Mucosa of stomach (tissue), 1 donor: ENCODE results near the gene CHD5.

Experiments used
- H3K27me3 ChIP-seq: one replicate; pipeline ENCODE4 v1.7.0; 2013; ENCODE audit warnings: mild to moderate bottlenecking, low read length; ENCODE audit not compliant: control insufficient read depth, insufficient read depth
- H3K36me3 ChIP-seq: one replicate; pipeline ENCODE4 v1.7.0; 2013; ENCODE audit warnings: low read length; ENCODE audit not compliant: control insufficient read depth, insufficient read depth
- H3K4me1 ChIP-seq: one replicate; pipeline ENCODE4 v1.7.0; 2013; ENCODE audit warnings: mild to moderate bottlenecking, low read length; ENCODE audit not compliant: control insufficient read depth, insufficient read depth
- H3K4me3 ChIP-seq: one replicate; pipeline ENCODE4 v1.7.0; 2013; ENCODE audit warnings: low read length
- H3K9ac ChIP-seq: one replicate; pipeline ENCODE4 v1.7.0; 2013; ENCODE audit warnings: mild to moderate bottlenecking, low read length, moderate library complexity
- H3K9me3 ChIP-seq: one replicate; pipeline ENCODE4 v1.7.0; 2013; ENCODE audit warnings: mild to moderate bottlenecking, low read length, moderate library complexity; ENCODE audit not compliant: control insufficient read depth
- donor health status: Pancreatic carcinoma.

CHD5 gene

DNA sequence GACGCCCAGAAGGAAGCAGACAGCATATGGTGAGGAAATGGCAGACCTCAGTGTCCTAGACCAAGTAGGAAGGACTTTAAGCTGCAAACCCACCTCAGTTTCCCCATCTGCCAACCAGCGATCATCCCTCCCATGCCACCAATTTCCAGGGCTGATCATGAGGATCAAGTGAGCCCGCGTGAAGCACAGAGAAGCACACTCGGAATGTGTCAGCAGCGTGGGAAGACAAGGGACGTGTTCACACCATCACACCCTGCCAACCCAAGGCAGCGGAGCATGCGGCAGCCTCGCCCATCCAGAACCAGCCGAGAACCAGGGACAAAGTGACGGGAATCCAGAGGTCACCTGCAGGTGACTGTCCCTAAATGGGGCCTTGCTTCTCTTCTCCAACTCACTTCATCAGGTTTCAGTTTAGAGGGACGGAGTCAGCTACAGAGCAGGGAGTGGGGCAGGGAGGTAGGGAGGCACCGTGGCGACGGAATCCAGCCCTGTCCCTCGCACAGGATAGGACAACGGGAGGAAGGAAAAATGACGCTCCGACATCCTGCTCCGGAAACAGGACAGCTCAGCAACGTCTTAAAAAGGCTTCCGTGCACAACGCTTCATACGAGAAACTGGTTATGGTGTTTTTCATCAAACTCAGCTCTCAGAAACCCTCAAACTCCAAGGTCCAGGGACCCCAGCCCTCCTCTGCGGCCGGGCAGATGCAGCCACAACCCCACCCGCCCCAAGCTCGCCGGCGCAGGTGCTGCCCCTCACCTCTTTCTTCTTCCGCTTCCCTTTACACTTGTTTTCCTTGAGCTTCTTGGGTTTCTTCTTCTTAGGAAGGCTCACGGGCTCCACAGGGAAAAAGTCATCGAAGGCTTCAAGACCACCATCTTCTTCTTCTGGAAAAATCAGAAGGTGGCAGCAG lies 12.5 kb downstream of the CHD5 start:
- Histone ChIP-seq H3K9me3 (no peaks in the 10 kb centered on the region), H3K27me3 (peaks cover 10% of the 10 kb centered on the region), H3K4me3 (no peak overlapping the region), H3K9ac (no peak overlapping the region), H3K4me1 (no peaks in the 10 kb centered on the region), H3K36me3 (no peaks in the 10 kb centered on the region)

DNA sequence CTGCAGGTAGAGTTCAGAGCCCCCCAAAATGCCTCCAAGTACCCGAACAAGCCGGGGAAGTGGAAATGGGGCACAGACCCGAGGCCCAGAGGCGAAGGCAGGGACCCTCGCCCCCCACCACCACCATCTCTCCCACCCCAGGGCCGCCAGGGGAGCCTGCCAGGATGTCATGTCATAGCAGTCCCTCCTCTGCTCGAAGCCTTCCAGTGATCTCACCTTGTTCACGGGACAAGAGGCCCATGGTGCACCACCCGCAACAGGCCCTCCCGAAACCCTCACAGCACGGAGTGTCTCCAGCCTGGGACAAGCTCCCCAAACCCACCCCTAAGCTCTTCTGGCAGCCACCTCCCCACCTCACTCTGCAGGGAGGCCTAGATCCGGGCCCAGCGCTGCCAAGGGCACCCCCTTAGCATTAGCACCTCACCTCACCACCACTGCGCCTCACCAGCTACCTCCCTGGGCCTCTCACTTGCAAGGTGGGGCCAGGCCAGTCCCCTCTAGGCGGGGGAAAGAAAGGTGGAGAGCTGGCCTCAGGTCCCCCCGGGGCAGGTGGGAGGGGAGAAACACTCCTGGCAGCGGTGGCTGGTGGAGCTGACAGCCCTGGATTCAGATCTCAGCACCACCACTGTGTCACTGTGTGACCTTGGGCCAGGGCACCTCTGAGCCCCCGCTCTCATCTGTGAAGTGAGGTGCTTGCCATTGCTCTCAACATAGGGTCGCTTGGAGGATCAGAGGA lies 13.3 kb downstream of the CHD5 start:
- Histone ChIP-seq H3K9me3 (no peaks in the 10 kb centered on the region), H3K4me1 (no peaks in the 10 kb centered on the region), H3K36me3 (no peaks in the 10 kb centered on the region), H3K9ac (no peak overlapping the region), H3K4me3 (no peak overlapping the region), H3K27me3 (peaks cover 10% of the 10 kb centered on the region)

DNA sequence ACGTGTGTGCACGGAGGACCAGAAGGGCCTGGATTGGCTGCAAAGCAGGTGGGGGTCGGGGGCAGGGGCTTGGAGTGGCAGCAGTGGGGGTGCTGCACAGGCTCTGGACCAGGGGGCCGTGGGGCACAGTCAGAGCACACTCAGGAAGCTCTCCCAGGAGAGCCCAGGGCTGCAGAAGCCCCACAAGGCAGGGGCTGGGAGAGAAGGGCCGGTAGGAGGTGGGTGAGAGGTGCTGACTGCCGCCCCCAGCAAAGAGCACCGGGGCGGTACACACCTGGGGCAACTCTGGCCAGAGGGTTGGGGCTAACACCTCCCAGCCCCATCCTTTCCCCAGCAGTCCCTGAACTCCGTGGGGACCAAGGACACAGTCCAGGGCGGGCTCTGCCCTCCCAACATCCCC lies 13.9 kb downstream of the CHD5 start:
- Histone ChIP-seq H3K9me3 (no peaks in the 10 kb centered on the region), H3K4me3 (no peak overlapping the region), H3K27me3 (peaks cover 12% of the 10 kb centered on the region), H3K9ac (no peak overlapping the region), H3K36me3 (no peaks in the 10 kb centered on the region), H3K4me1 (no peaks in the 10 kb centered on the region)

DNA sequence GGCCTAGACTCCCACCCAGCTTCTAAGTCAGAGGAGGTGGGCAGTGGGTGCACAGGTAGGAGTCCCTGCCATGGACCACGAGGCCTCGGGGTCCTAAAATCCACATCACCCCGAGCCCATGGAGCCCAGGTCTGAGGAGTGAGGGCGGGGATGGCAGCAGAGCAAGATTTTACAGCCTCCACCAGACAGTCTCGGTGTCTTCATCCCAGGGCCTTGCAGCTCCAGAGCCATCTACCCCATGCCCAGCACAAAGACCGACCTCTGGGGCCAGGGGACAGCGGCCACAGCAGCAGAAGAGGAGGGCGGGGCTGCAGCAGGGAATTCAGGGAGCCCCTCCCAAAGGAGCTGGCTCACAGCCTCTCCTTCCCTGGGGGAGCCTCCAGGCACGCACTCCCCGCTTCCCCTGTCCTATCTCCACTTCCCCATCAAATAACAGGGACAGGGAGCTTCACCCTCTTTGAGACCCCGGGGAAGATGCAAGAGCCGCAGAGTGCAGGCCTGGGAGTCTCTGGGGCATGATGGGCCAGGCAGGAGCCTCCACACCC lies 14.6 kb downstream of the CHD5 start:
- no peak overlapping the region for H3K9ac ChIP-seq
- H3K27me3 ChIP-seq, result peaks cover 13% of the 10 kb centered on the region
- H3K36me3 ChIP-seq, result no peaks in the 10 kb centered on the region
- H3K4me1 ChIP-seq, result no peaks in the 10 kb centered on the region
- no peaks in the 10 kb centered on the region for H3K9me3 ChIP-seq
- no peak overlapping the region for H3K4me3 ChIP-seq

DNA sequence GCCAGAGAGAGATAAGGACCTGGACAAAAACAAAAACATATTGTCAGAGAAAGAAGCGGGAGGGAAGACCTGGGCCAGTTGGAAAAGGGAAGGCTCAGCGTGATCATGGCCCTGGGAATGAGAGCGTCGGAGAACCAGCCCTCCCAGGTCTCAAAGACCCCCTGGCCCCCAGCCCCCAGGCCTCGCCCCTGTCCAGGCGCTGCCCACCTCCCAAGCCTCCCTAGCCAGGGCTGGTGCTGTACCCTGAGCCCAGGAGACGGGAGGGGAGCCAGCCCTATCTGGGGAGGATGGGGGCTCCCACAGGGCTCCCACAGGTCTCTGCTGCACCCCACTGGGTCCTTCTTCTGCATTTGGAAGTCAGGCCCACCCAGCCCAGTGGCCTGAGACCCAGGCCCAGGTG lies 15.1 kb downstream of the CHD5 start:
- Histone ChIP-seq H3K9me3 (no peaks in the 10 kb centered on the region), H3K9ac (no peak overlapping the region), H3K4me1 (no peaks in the 10 kb centered on the region), H3K4me3 (no peak overlapping the region), H3K27me3 (peaks cover 13% of the 10 kb centered on the region), H3K36me3 (no peaks in the 10 kb centered on the region)

DNA sequence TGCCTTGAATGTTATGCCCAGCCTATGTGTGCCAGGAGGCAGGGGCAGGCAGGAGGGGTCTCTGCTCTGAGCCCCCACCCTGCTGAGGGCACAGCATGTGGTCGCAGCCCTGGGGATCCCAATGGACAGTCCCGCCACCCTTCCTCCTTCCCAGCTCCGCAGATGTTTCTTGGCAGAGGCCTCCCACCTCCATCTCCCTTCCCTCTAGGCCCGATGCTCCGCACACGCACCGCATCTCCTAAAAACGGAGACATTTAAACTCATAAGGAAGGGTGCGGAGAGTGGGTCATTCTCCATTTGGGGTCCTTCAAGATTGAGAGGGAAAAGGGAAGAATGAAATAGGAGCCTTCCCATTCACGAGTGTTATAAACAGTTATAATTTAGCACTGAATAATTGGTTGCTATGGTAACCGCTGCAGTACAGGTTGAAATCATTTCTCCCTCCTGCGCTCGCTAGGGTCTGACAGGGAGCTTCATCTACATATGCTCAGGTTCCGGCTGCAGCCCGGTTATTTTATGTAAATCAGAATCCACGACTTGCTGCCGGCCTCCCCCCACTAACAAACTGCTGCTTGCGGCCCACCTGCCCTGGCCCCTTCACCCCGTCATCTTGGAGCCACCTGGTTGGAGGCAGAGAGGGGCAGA lies 16.0 kb downstream of the CHD5 start:
- H3K4me3 ChIP-seq, result no peak overlapping the region
- H3K27me3 ChIP-seq, result peaks cover 15% of the 10 kb centered on the region
- no peaks in the 10 kb centered on the region for H3K36me3 ChIP-seq
- H3K9ac ChIP-seq, result no peak overlapping the region
- H3K4me1 ChIP-seq, result no peaks in the 10 kb centered on the region
- H3K9me3 ChIP-seq, result no peaks in the 10 kb centered on the region

DNA sequence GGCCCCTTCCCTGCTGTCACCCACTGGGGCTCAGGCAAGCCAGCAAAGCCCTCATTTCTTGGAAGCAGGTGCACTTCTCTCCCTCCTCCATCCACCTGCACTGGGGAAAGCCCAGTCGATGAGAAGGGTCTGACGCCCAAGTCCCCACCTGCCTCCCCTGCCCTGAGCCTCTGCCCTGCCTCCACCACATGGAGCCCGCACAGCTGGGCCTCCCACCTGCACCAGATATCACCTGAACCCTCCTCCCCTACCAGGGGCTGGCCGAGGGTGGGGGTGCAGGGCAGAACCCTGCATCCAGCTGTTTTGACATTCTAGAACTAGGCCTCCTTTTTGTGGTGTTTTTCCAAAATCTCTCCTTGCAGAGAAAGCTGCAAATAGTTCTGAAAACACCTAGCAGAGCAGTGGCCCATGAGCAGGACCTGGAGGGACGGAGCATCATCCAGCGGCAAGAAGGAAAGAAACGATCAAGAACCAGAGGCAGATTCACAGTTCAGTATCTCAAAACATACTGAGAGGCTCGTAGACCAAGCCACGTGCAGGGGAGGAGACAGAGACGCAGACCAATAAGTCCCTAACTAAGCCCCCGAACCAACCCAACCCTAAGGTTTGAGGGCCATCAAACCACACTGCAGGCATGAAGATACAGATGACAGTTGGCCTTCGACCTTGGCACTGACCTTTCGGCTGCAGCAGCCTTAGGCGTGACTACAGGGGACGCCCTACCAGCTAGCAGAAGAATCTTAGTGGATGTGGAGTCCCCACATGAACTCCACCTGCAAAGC lies 16.7 kb downstream of the CHD5 start:
- Histone ChIP-seq H3K9me3 (no peaks in the 10 kb centered on the region), H3K4me1 (no peaks in the 10 kb centered on the region), H3K27me3 (peaks cover 15% of the 10 kb centered on the region), H3K4me3 (no peak overlapping the region), H3K9ac (no peak overlapping the region), H3K36me3 (no peaks in the 10 kb centered on the region)

DNA sequence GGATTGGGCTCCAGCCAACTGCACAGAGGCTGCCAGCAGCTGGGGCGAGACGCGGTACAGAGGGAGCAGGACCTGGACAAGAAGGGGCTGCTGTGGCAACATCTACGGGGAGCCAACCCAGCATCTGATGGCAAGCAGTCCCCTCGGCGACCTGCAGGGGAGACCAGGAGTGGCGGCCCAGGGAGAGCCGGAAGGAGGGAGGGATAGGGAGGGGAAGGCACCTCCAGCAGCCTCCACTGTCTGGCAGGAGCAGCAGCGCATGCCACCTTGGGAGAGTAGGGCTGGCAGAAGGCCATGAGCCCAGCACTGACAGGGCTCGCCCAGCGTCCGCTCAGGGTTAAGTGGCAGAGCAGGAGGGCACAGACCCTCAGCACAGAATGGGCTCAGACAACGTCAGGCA lies 17.3 kb downstream of the CHD5 start:
- Histone ChIP-seq H3K4me3 (no peak overlapping the region), H3K27me3 (peaks cover 15% of the 10 kb centered on the region), H3K36me3 (no peaks in the 10 kb centered on the region), H3K9ac (no peak overlapping the region), H3K9me3 (no peaks in the 10 kb centered on the region), H3K4me1 (no peaks in the 10 kb centered on the region)

DNA sequence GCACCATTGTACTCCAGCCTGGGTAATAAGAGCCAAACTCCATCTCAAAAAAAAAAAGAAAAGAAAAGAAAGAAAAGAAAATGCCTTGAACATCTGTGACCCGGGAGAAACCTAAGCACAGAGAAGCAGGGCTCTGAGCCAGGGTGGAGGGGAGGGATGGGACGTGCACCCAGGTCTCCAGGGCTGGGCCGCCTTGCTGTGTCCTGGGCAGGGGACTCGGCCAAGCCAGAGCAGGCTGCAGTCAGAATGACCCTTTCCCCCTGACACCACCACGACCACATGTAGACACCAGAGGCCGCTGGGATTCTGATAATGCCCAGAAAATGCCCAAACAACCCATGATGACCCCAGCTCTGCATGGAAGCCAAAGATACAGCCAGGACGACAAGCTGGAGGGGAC lies 17.8 kb downstream of the CHD5 start:
- H3K9me3 ChIP-seq, result no peaks in the 10 kb centered on the region
- no peaks in the 10 kb centered on the region for H3K36me3 ChIP-seq
- H3K4me1 ChIP-seq, result peaks cover 2% of the 10 kb centered on the region
- H3K4me3 ChIP-seq, result no peak overlapping the region
- no peak overlapping the region for H3K9ac ChIP-seq
- H3K27me3 ChIP-seq, result peaks cover 15% of the 10 kb centered on the region

DNA sequence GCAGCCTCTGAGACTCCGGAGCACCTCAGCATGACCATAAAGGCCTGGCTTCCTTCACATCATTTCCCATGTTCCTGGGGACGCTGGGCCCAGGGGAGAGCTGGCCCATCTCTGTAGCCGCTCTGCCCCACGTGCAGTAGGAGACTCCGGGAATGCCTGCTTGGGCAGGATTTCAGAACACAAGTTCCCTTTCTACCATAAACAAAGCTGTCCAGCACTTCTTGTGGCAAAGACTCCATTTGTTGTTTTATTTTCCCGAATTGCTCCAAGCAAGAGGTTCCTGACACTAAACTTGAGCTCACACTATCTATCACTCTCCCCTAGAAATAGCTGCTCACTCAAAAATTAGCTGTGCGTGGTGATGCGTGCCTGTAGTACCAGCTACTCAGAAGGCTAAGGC lies 21.9 kb downstream of the CHD5 start:
- H3K36me3 ChIP-seq, result no peaks in the 10 kb centered on the region
- H3K27me3 ChIP-seq, result peaks cover 8% of the 10 kb centered on the region
- peaks cover 7% of the 10 kb centered on the region for H3K4me1 ChIP-seq
- no peak overlapping the region for H3K4me3 ChIP-seq
- no peak overlapping the region for H3K9ac ChIP-seq
- no peaks in the 10 kb centered on the region for H3K9me3 ChIP-seq

DNA sequence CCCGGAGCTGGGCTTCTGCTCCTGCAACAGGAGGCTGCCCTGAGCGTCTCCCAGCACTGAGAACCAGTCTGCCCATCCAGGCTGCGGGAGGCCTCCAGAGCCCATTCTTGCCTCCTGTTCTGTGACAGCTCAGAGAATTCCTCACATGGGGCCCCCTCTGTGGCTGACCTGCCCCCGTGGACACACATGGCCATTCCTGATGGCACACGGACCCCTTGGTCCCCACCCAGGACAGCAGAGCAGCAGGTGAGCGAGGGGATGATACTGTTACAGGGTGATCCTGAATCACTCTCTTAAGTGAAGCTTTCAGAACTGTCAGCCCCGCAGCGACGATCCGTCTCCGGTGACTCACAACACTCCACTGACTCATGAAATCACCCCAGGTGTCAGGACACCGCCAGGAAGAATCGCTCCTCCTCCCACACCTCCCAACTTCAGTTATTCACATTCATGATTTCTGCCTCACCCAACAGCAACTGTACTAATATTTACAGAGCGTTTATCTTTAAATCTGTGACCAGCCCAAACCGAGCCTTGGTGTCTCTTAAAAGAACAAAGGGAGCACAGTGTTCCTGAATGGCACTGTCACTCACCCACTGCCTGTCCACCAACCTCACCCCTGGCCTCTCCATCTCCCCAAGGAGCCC lies 22.5 kb downstream of the CHD5 start:
- H3K9ac ChIP-seq, result no peak overlapping the region
- H3K27me3 ChIP-seq, result peaks cover 8% of the 10 kb centered on the region
- H3K36me3 ChIP-seq, result no peaks in the 10 kb centered on the region
- peaks cover 7% of the 10 kb centered on the region for H3K4me1 ChIP-seq
- no peaks in the 10 kb centered on the region for H3K9me3 ChIP-seq
- H3K4me3 ChIP-seq, result no peak overlapping the region
